Frontal cortex (tissue), 4 donors: ENCODE measurements around the gene FJX1. TPM values are rescaled to one million over a fixed set of nuclear protein-coding genes. Genes with fewer than 3 reads are reported as not detected.
"Not testable (repeated sequence)": the region's sequence is repeated elsewhere in the genome, so short reads cannot be mapped to it uniquely, and the experiment has no call there.

ENCODE experiments used
- DNase-seq, 2 donors: peaks; one replicate each; pipeline ENCODE4 v3.0.0; 2012; ENCODE audit warnings: low spot score in 2 of 2
- FAIRE-seq: peaks from 2 replicates; lab custom pipeline; 2012; peaks lifted over from hg19 to GRCh38; lab: Jason Lieb, UNC
- total RNA-seq: library from RNA; depleted of rRNA; stranded (reverse); fragments of >200 nt; gene quantifications from one replicate; pipeline ENCODE4 v1.2.3, GENCODE V29; 2014
- donor health status: control.
- donor health status: control.
- donor health status: control.

The FJX1 gene
- total RNA-seq, 1 donor from 2014 or later: 50.1 TPM

DNA sequence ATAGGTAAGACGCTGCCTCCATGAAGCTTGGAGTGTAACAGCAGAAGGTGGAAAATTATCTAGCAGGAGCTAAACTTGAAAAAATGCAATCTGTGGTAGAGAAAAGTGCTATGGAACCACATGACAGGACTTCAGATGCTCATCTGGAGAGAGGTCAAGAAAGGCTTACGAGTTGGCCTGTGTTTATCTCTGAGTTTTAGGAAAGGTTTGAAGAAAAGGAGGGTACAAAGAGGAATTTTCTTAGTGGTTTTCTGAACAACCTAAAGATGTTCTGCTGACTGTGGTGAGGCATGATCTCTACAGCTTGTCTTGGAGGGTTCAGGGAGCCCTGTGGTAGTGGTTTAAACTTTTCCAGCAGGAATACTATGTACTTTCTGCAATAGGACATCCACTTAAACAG, 8.2 kb downstream of the FJX1 start:
- DNase-seq (no peak), FAIRE-seq (no peak)

- FAIRE-seq: no peak
- DNase-seq: no peak
Observed at GRCh38 chr11:35629511-35629910, 11.3 kb downstream of the FJX1 start.

DNA sequence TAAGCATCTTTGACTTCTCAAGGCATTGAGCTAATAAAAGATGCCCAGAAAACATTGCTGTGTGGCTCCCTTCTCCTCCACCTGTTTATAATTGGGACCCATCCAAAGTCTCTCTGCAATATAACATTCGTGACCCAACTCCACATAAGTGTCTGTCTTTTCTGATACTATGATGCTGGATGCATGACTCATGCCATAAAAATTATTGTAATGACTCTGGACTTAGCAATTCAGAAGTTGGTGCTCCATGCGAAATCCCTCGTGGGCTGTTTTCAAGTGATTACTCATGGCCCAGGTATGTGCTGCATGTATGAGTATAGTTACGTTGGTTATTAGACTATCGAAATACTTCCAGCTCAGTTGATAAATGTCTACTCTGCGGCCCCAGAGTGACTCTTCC, 11.7 kb downstream of the FJX1 start:
- no peak for FAIRE-seq
- no peak for DNase-seq

DNA sequence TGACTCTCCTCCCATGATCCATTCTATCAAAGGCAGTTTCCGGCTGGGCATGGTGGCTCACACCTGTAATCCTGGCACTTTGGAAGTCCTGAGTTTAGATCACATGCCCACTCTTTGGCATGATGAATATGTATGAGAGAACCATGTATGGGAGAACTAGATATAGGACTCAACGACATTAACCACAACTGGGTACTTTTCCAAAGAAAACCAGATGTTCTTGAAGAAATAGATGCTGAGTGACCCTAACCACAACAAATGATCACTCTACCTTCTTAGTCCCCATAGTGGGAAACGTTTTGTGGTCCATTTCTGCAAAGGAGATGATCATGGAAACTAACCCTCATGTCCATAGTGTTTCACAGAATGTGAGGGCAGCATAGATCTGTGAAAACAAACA, 13.6 kb downstream of the FJX1 start:
- DNase-seq (no peak), FAIRE-seq (no peak)

DNA sequence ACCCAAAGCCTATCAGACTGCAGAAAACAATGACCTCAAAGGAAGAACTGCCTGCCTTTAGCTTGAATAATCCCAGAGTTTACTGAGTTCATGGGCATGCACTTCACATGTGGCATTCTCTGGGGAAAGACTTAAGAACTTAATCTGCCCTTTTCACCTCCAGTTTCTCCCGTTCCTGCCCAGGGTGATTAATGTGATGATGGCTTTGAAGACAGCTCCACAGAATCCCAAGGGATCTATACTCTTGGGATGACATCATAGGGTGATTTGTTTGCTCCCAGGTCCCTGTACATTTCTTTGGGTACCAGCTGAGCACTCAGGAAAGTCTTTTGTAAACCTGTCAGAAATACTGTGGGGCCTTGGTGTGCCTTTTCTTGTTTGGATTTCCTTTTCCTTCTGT, 14.0 kb downstream of the FJX1 start:
- DNase-seq (no peak), FAIRE-seq (no peak)

- FAIRE-seq (no peak), DNase-seq (no peak)
Observed at GRCh38 chr11:35633827-35634423, 15.7 kb downstream of the FJX1 start.

DNA sequence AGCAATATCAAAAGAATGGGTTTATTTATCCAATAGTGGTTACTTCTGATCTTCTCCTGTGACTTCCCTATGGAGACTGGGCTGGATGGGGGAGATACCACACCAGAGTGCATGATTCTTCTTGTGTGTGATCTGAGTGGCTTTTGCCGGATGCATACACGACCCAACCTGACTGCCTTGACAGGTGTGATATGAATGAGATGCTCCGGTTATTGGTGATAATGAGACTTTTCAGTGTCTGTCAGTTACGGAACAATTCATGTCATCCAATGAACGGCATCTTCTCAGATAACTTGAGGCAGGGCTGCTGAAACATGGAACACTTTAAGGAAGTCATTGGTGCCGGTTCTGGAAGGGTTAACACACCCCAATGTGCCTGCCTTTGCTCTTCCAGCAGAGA, 17.7 kb downstream of the FJX1 start:
- FAIRE-seq: no peak
- DNase-seq: no peak

- FAIRE-seq: no peak
- no peak for DNase-seq
Observed at GRCh38 chr11:35639591-35640179, 21.4 kb downstream of the FJX1 start.

DNA sequence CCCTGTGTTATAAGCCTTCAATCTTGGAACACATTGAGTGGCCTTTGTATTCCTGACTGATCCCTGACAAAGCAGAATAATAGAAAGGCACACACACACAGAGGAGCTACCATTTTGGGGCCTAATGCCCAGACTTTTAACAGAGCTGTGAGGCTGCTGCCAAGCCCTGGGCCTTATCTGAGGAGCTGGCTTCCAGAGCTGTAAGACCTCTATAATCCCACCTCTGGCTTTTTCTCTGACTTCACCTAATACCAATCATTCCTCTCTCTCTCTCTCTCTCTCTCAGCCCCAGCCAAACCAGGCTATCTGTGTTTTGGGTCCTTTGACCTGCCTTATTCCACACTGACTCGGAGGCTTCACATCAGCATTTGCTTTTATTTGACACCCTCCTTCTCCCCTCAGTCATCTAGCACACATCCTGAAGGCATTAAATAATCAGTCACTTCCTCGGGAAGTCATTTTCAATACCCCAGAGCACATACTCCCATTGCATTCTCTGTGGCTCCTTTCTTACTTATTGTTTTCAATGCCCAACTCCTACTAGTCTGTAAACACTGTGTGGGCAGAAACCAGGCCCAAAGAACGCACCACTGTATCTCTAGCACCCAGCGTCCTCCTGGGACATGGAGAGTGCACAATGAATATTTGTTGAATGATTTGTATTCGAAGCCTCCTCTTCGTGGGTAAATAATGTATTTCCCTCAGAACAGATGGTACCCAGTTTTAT, 23.1 kb downstream of the FJX1 start:
- FAIRE-seq (no peak), DNase-seq (no peak)

DNA sequence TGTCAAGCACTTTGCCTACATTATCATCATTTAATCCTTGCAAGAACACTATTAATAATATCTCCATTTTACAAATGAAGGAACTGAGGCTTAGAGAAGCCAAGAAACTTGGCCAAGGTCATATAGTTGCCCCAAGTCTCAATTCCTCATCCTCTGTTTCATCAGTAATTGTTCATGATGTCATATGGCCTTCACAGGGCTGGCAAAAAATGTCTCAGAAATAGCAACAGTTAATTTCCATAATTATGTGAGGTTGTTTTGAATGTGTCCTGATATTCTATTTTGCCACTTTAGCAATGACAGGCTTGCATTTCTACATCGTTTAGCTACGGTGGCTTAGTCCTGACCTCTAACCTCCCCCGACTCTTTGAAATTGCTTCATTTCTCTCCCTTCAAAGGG, 23.7 kb downstream of the FJX1 start:
- DNase-seq: no peak
- no peak for FAIRE-seq

DNA sequence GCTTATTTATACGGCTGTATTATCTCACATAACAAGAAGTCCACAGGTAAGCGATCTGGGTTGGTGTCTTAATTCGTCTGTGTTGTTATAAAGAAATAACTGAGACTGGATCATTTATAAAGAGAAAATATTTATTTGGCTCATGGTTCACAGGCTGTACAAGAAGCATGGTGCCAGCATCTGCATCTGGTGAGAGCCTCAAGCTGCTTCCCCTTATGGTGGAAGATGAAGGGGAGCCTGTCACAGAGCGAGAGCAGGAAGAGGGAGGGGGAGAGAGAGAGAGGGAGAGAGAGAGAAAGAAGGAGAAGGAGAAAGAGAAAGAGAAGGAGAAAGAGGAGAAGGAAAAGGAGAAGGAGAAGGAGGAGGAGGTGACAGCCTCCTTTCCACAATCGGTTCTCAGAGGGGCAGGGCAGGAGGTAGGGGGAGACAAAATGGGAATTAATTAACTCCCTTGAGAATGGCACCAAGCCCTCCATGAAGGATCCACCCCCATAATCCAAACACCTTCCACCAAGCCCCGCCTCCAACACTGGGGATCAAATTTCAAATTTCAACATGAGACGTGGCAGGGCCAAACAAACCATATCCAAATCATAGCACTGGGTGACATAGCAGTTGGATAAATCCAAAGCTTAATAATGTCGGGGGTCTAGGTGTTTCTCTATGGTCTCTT, 29.3 kb downstream of the FJX1 start:
- no peak for DNase-seq
- no peak for FAIRE-seq

- DNase-seq (no peak), FAIRE-seq (no peak)
Observed at GRCh38 chr11:35650006-35650405, 31.7 kb downstream of the FJX1 start.

DNA sequence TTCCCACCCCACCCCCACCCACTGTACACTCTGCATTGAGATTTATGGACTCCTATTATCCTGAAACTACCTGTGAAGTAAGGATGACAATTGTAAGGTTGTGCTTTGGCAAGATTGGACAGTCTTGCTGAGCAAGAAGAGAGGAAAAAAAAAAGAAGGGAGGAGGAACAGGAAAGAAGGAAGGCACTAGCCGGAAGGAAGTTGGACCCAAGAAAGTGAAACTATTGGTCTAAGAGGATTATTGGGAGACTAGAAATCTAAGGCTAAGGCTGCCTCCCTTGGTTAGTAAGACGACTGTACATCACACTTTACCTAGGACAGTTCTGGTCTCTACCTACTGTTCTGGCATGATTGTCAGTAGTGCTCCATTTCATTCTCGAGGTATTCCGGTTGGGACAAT, 32.2 kb downstream of the FJX1 start:
- FAIRE-seq (no peak), DNase-seq (no peak)

- FAIRE-seq (no peak), DNase-seq (no peak)
Observed at GRCh38 chr11:35651263-35651662, 33.0 kb downstream of the FJX1 start.

- DNase-seq: not testable (repeated sequence)
Observed at GRCh38 chr11:35652786-35653185, 34.5 kb downstream of the FJX1 start.

GRCh38 chr11:35654711-35655110, 36.5 kb downstream of the FJX1 start:
- no peak for DNase-seq
- FAIRE-seq: no peak

More at GRCh38 chr11:35652786-35653185, 34.5 kb downstream of the FJX1 start:
- FAIRE-seq: not testable (repeated sequence)

GRCh38 chr11:35655254-35655653, 37.0 kb downstream of the FJX1 start:
- DNase-seq: no peak
- FAIRE-seq: no peak

DNA sequence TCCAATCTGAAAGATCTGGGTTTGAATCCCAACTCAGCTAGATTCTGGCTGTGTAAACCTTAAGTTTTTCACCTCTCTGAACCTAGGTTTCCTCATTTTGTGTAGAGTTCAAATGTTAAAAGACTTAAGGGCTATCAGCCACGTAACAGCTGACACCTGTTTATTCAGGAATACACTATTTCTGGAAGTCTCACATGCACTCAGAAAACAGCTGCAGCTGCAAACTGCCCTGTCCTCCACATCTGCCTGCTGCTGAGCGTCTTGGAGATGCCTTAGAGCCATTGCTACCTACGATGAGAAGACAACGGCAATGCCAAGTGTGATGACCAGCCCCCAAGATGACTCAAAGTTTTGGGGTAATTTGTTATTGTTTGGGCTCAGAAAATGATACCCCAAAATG, 37.6 kb downstream of the FJX1 start:
- no peak for DNase-seq
- no peak for FAIRE-seq

GRCh38 chr11:35658020-35658948, 40.0 kb downstream of the FJX1 start:
- FAIRE-seq (no peak), DNase-seq (no peak)

DNA sequence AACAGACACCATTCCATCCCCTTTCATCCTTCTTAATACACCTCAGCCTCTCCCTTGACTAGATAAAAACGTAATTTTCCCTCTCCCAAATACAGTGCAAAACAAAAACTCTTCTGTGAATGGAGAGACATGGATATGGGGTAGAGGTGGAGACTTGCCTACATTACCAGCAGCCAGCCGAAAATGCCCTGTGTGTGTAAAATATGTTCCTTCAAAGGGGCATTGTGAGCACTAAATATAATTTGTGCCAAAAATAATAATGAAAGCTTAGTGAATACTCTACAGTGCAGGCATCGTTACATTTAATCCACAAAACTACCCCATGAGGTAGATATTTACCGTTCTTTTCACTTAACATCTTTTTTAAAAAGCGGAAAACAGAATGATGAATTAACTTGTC, 43.3 kb downstream of the FJX1 start:
- no peak for FAIRE-seq
- DNase-seq: no peak
